Motor neuron (in vitro differentiated cells): ENCODE measurements around the gene ASH1L. TPM values are rescaled to one million over a fixed set of nuclear protein-coding genes. Genes with fewer than 3 reads are reported as not detected.
"Not testable (repeated sequence)": the region's sequence is repeated elsewhere in the genome, so short reads cannot be mapped to it uniquely, and the experiment has no call there.

Source experiments
- ATAC-seq, 8 experiments: fragments of 200-7000 bp; cut with Tn5 transposase; replicated peaks in 6 of 8; 2 replicates each; pipeline ENCODE4 v1.8.0; 2021; ENCODE audit warnings: mild to moderate bottlenecking in 8 of 8, moderate library complexity in 8 of 8
- H3K27ac ChIP-seq, 2 donors: fragments of 250-450 bp; sonication (Bioruptor Pico); 2 replicates each; pipeline ENCODE4 v1.9.0; 2021; ENCODE audit warnings: antibody characterized with exemption in 2 of 2, mild to moderate bottlenecking in 2 of 2, moderate library complexity in 1 of 2
- H3K4me1 ChIP-seq, 2 donors: fragments of 250-450 bp; sonication (Bioruptor Pico); replicated peaks in 1 of 2; 2 replicates each; pipeline ENCODE4 v1.6.1; 2021; ENCODE audit warnings: antibody characterized with exemption in 2 of 2, mild to moderate bottlenecking in 2 of 2, moderate library complexity in 1 of 2
- H3K4me3 ChIP-seq, 5 donors: fragments of 250-450 bp; sonication (Bioruptor Pico); 2 replicates each; pipeline ENCODE4 v1.9.0; 2021; ENCODE audit warnings: antibody characterized with exemption in 5 of 5, mild to moderate bottlenecking in 5 of 5, moderate library complexity in 4 of 5
- WGBS, 10 experiments: fragments of 450-650 bp; shearing (Covaris generic); methylation state at CpG; one replicate each; pipeline ENCODE4 v1.0.0; 2022; 5-methylcytosine and 5-hydroxymethylcytosine counted together
- in situ Hi-C, 9 experiments: fragments of 400-800 bp; cut with MboI; loops; one replicate each; pipeline ENCODE4 v1.15.0; 2021; ENCODE audit warnings: low sequenced_read_pairs in 9 of 9, low pct_unique_long_range_greater_than_20kb in 2 of 9; ENCODE audit not compliant: unreplicated experiment in 9 of 9
- total RNA-seq, 8 experiments: library from RNA; unstranded; fragments of 300-600 nt; gene quantifications; 2 replicates each; pipeline versions ENCODE4 v1.2.3 to v1.2.4, GENCODE V29; 2022

ASH1L gene
- 10 to 100 TPM; 25.3 to 66.6 (median 43.0) TPM for total RNA-seq

GRCh38 chr1:155562581-155563376, at the start of gene ASH1L:
ASH1L (minus strand) TSS chr1:155562803; CDS start chr1:155521519, 41,284 bp downstream.
- Histone ChIP-seq H3K4me3 (peak within 1 kb of the TSS; percentile 98 to 100 (median 99)), H3K27ac (peak within 1 kb of the TSS; percentile 100), H3K4me1 (peaks cover 17 to 21% of the 10 kb centered on the region in 2 donors)
- WGBS, 10 experiments, result 0 to 7% (median 0%) methylated on average over 1 to 24 of the region's 87 CpGs; no CpG with 5 or more reads in 5 of the 10 experiments
- peak; percentile 77 to 86 (median 82) for ATAC-seq
- in situ Hi-C loops, result loop anchor here in 1 of 9 experiments (25.0 kb wide), 1 partner anchor 200 kb away; no protein-coding TSS in a partner anchor

- H3K27ac ChIP-seq, in situ Hi-C loops, H3K4me1 ChIP-seq: not testable (repeated sequence)
- no CpG with 5 or more reads among the region's 33 CpGs for WGBS, 10 experiments
- H3K4me3 ChIP-seq, result peak overlapping the region; percentile 34 to 43 (median 42)
- peak in 3 of 8 experiments; percentile 28 to 53 (median 46) for ATAC-seq
Observed at GRCh38 chr1:155610257-155610647, 47.6 kb upstream of the ASH1L start.

GRCh38 chr1:155609515-155610256, 47.1 kb upstream of the ASH1L start, which contains the start of gene MSTO1:
MSTO1 (plus strand) TSS chr1:155610218; CDS start chr1:155610249, 31 bp downstream.
- H3K4me3 ChIP-seq, result peak within 1 kb of the TSS; percentile 34 to 43 (median 42)
- H3K27ac ChIP-seq, result peak within 1 kb of the TSS; percentile 92 to 93
- 9 to 67% (median 22%) methylated on average over 1 to 19 of the region's 47 CpGs; no CpG with 5 or more reads in 2 of the 10 experiments for WGBS, 10 experiments

GRCh38 chr1:155608888-155609225, 46.3 kb upstream of the ASH1L start:
- Histone ChIP-seq H3K4me1 (peaks cover 0 to 3% of the 10 kb centered on the region in 2 donors), H3K4me3 (no peak overlapping the region), H3K27ac (peak overlapping the region in 1 of 2 donors; percentile 50)
- no peak for ATAC-seq
- in situ Hi-C loops, result no loop called here
- 90 to 100% (median 96%) methylated on average over 2 to 7 of the region's 9 CpGs; no CpG with 5 or more reads in 2 of the 10 experiments for WGBS, 10 experiments

More at GRCh38 chr1:155609515-155610256, 47.1 kb upstream of the ASH1L start, which contains the start of gene MSTO1:
- ATAC-seq, result peak; percentile 95 to 98 (median 96)
- peaks cover 0 to 3% of the 10 kb centered on the region in 2 donors for H3K4me1 ChIP-seq
- in situ Hi-C loops, result no loop called here

GRCh38 chr1:155607708-155608107, 45.1 kb upstream of the ASH1L start:
- no peak overlapping the region for H3K27ac ChIP-seq
- 79 to 100% (median 85%) methylated on average over 2 to 7 of the region's 7 CpGs; no CpG with 5 or more reads in 2 of the 10 experiments for WGBS, 10 experiments
- no peak overlapping the region for H3K4me3 ChIP-seq
- ATAC-seq, result no peak
- in situ Hi-C loops, result no loop called here
- H3K4me1 ChIP-seq, result peaks cover 0 to 3% of the 10 kb centered on the region in 2 donors

- not testable (repeated sequence) for ATAC-seq
- Histone ChIP-seq H3K4me1 (peaks cover 34 to 36% of the 10 kb centered on the region in 2 donors), H3K4me3 (peak overlapping the region in 1 of 5 donors; percentile 1), H3K27ac (peak overlapping the region; percentile 56 to 84)
- 0% methylated on average over 1 of the region's 12 CpGs; no CpG with 5 or more reads in 9 of the 10 experiments for WGBS, 10 experiments
- in situ Hi-C loops, result loop anchor here in 1 of 9 experiments (25.0 kb wide), 1 partner anchor 238 kb away; no protein-coding TSS in a partner anchor
Observed at GRCh38 chr1:155599828-155600572, 37.4 kb upstream of the ASH1L start.

GRCh38 chr1:155598842-155599331, 36.3 kb upstream of the ASH1L start:
- in situ Hi-C loops, result loop anchor here in 1 of 9 experiments (25.0 kb wide), 1 partner anchor 237 kb away; no protein-coding TSS in a partner anchor
- peak overlapping the region; percentile 56 to 84 for H3K27ac ChIP-seq
- peak; percentile 64 to 93 (median 88) for ATAC-seq
- H3K4me1 ChIP-seq, result peaks cover 34 to 36% of the 10 kb centered on the region in 2 donors
- WGBS, 10 experiments, result 3 to 50% (median 14%) methylated on average over 2 to 12 of the region's 12 CpGs
- H3K4me3 ChIP-seq, result peak overlapping the region in 1 of 5 donors; percentile 4

GRCh38 chr1:155596864-155597263, 34.3 kb upstream of the ASH1L start:
- WGBS, 10 experiments, result 80 to 98% (median 90%) methylated on average over 1 to 5 of the region's 5 CpGs; no CpG with 5 or more reads in 3 of the 10 experiments
- Histone ChIP-seq H3K4me1 (peaks cover 34 to 36% of the 10 kb centered on the region in 2 donors), H3K27ac (no peak overlapping the region), H3K4me3 (no peak overlapping the region)
- in situ Hi-C loops, result loop anchor here in 1 of 9 experiments (25.0 kb wide), 1 partner anchor 235 kb away; no protein-coding TSS in a partner anchor
- ATAC-seq, result no peak

GRCh38 chr1:155595877-155596474, 33.4 kb upstream of the ASH1L start:
- Histone ChIP-seq H3K27ac (peak overlapping the region; percentile 40 to 41), H3K4me1 (peaks cover 34 to 36% of the 10 kb centered on the region in 2 donors)
- not testable (repeated sequence) for H3K4me3 ChIP-seq
- in situ Hi-C loops, result loop anchor here in 1 of 9 experiments (25.0 kb wide), 1 partner anchor 234 kb away; no protein-coding TSS in a partner anchor
- 4 to 40% (median 17%) methylated on average over 1 to 3 of the region's 3 CpGs; no CpG with 5 or more reads in 1 of the 10 experiments for WGBS, 10 experiments
- peak in 5 of 8 experiments; percentile 82 to 91 (median 86) for ATAC-seq

GRCh38 chr1:155591770-155592169, 29.2 kb upstream of the ASH1L start:
- no peak overlapping the region for H3K27ac ChIP-seq
- peaks cover 12% of the 10 kb centered on the region in 2 donors for H3K4me1 ChIP-seq
- H3K4me3 ChIP-seq, result no peak overlapping the region
- ATAC-seq, result peak in 3 of 8 experiments; percentile 57 to 59 (median 59)
- WGBS, 10 experiments, result 0 to 69% (median 40%) methylated on average over 1 to 4 of the region's 6 CpGs; no CpG with 5 or more reads in 4 of the 10 experiments
- in situ Hi-C loops, result loop anchor here in 1 of 9 experiments (25.0 kb wide), 1 partner anchor 229 kb away; no protein-coding TSS in a partner anchor

GRCh38 chr1:155590516-155591247, 28.1 kb upstream of the ASH1L start:
- peak in 1 of 8 experiments; percentile 10 for ATAC-seq
- H3K4me3 ChIP-seq, H3K4me1 ChIP-seq, H3K27ac ChIP-seq: not testable (repeated sequence)
- WGBS, 10 experiments, result 83 to 100% (median 90%) methylated on average over 1 to 12 of the region's 20 CpGs; no CpG with 5 or more reads in 4 of the 10 experiments
- in situ Hi-C loops, result loop anchor here in 1 of 9 experiments (25.0 kb wide), 1 partner anchor 228 kb away; no protein-coding TSS in a partner anchor
